Measurements from ENCODE around the gene USP15.
"Not testable (repeated sequence)": the region's sequence is repeated elsewhere in the genome, so short reads cannot be mapped to it uniquely, and the experiment has no call there.

Gene USP15

DNA sequence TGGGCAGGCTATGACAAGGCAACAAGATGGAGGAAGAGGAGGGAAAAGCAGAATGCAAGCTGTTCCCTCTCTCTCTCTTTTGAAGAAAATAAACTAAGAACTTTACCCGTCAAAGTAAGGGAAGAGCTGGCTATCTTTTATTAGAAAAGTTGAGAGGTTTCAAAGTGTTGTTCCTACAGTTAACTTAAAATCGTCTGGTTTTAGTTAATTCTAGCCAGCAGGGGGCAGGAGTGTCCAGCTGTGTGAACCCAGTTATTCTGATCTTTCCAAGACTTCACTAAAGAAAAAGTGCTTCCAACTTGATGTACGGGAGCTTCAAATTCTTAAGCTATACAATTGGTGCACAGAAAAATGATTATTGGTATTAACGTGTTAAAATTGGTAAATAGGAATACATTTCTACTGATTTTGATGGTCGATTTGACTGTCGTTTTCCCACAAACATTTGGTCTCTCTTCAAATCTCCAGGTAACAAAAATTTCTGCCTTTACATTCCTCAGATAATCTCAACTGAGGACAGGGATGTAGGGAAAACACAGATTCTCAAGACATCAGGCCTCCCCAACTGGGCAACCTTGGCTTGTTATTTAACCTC is 178.0 kb downstream of the USP15 start:
- no peak for ATAC-seq
- peaks cover 48% of the 10 kb centered on the region for H3K27me3 Mint-ChIP-seq
- H3K4me1 Mint-ChIP-seq: peaks cover 24% of the 10 kb centered on the region
- H3K9me3 Mint-ChIP-seq: peaks cover 9 to 24% of the 10 kb centered on the region in 2 donors
- no peak overlapping the region for H3K27ac Mint-ChIP-seq
- peak; percentile 24 to 25 for DNase-seq
- H3K4me3 Mint-ChIP-seq: no peak overlapping the region

GRCh38 chr12:62446754-62447452 is 186.7 kb downstream of the USP15 start:
- H3K9me3 Mint-ChIP-seq: peaks cover 19 to 27% of the 10 kb centered on the region in 2 donors
- ATAC-seq (no peak), DNase-seq (no peak)
- H3K4me1 Mint-ChIP-seq: no peaks in the 10 kb centered on the region
- no peak overlapping the region for H3K4me3 Mint-ChIP-seq
- no peak overlapping the region for H3K27ac Mint-ChIP-seq
- peaks cover 8% of the 10 kb centered on the region for H3K27me3 Mint-ChIP-seq

- no peaks in the 10 kb centered on the region for H3K27me3 Mint-ChIP-seq
- peaks cover 7 to 13% of the 10 kb centered on the region in 2 donors for H3K9me3 Mint-ChIP-seq
- no peak overlapping the region for H3K27ac Mint-ChIP-seq
- H3K4me1 Mint-ChIP-seq: no peaks in the 10 kb centered on the region
- no peak for ATAC-seq
- no peak for DNase-seq
- no peak overlapping the region for H3K4me3 Mint-ChIP-seq
Measured at GRCh38 chr12:62448436-62448835, 188.2 kb downstream of the USP15 start.

GRCh38 chr12:62455429-62455828 is 195.2 kb downstream of the USP15 start:
- not testable (repeated sequence) for ATAC-seq, H3K27me3 Mint-ChIP-seq, DNase-seq, H3K9me3 Mint-ChIP-seq, H3K27ac Mint-ChIP-seq, H3K4me1 Mint-ChIP-seq, H3K4me3 Mint-ChIP-seq

DNA sequence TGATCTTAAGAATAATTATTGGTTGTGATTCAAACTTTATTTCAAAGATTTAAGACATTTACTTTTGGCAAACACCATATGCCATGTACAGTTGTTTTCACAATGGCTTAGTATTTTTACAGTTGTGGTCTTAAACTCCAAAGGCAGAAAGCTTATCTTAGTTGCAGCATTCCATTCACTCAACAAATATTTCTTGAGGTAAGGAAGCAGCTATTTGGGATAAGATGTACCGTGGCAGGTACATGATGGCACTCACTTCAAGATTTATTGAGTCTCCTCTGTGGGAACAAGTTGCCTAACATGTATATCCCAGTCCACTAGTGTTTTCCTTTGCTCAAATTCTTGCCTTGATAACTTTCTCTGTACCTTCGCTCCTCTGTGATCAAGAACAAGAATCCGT is 198.4 kb downstream of the USP15 start:
- ATAC-seq: no peak
- no peak overlapping the region for H3K4me3 Mint-ChIP-seq
- peaks cover 11 to 15% of the 10 kb centered on the region in 2 donors for H3K9me3 Mint-ChIP-seq
- H3K27me3 Mint-ChIP-seq: no peaks in the 10 kb centered on the region
- DNase-seq: no peak
- no peaks in the 10 kb centered on the region for H3K4me1 Mint-ChIP-seq
- H3K27ac Mint-ChIP-seq: peak overlapping the region in 1 of 2 donors; percentile 92

- Mint-ChIP-seq H3K27me3 (no peaks in the 10 kb centered on the region), H3K27ac (no peak overlapping the region), H3K9me3 (peaks cover 14 to 18% of the 10 kb centered on the region in 2 donors), H3K4me1 (no peaks in the 10 kb centered on the region), H3K4me3 (no peak overlapping the region)
- DNase-seq (no peak), ATAC-seq (no peak)
Measured at GRCh38 chr12:62459976-62460375, 199.8 kb downstream of the USP15 start.

GRCh38 chr12:62461171-62461837 is 201.1 kb downstream of the USP15 start:
- H3K9me3 Mint-ChIP-seq: peaks cover 14% of the 10 kb centered on the region in 2 donors
- not testable (repeated sequence) for H3K4me1 Mint-ChIP-seq, DNase-seq, H3K4me3 Mint-ChIP-seq, H3K27me3 Mint-ChIP-seq, H3K27ac Mint-ChIP-seq, ATAC-seq

DNA sequence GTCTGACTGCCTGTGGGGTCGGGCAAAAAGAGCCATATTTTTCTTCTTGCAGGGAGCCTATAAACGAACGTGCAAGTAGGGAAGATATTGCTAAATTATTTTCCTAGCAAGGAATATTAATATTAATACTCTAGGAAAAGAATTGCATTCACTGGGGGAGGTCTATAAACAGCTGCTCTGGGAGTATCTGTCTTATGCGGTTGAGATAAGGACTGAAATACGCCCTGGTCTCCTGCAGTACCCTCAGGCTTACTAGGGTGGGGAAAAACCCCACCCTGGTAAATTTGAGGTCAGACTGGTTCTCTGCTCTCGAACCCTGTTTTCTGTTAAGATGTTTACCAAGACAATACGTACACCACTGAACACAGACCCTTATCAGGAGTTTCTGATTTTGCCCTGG is 203.0 kb downstream of the USP15 start:
- not testable (repeated sequence) for ATAC-seq
- peaks cover 14% of the 10 kb centered on the region for H3K4me1 Mint-ChIP-seq

More for the DNA sequence above, 203.0 kb downstream of the USP15 start:
- H3K27me3 Mint-ChIP-seq, H3K27ac Mint-ChIP-seq, H3K4me3 Mint-ChIP-seq, DNase-seq: not testable (repeated sequence)
- H3K9me3 Mint-ChIP-seq: peaks cover 13 to 14% of the 10 kb centered on the region in 2 donors
